GM23338 (cell line): Measurements from ENCODE around the gene MED28. TPM values are rescaled to one million over a fixed set of nuclear protein-coding genes. Genes with fewer than 3 reads are reported as not detected.

Experiments
- ATAC-seq: fragments of 200-7000 bp; cut with Tn5 transposase; 3 replicates; pipeline ENCODE4 v1.9.1; 2020
- DNase-seq: peaks from one replicate; pipeline ENCODE4 v3.0.0-alpha.2; 2015; ENCODE audit warnings: low spot score
- H2AFZ ChIP-seq: fragments of 200-600 bp; sonication (generic); 2 replicates; pipeline ENCODE4 v1.8.0; 2016; ENCODE audit warnings: antibody characterized with exemption, mild to moderate bottlenecking, moderate library complexity
- H3F3A ChIP-seq: fragments of 200-600 bp; sonication (generic); replicated peaks from 2 replicates; pipeline ENCODE4 v1.8.0; 2017; ENCODE audit warnings: antibody characterized with exemption, mixed run types, low read depth
- H3K27ac ChIP-seq: fragments of 200-600 bp; sonication (generic); 2 replicates; pipeline ENCODE4 v1.6.1; 2016; ENCODE audit warnings: low read depth
- H3K27me3 ChIP-seq: fragments of 200-600 bp; sonication (generic); 2 replicates; pipeline ENCODE4 v1.8.0; 2016; ENCODE audit warnings: mild to moderate bottlenecking, mixed run types, moderate library complexity; ENCODE audit not compliant: insufficient read depth
- H3K36me3 ChIP-seq: fragments of 200-600 bp; sonication (generic); 2 replicates; pipeline ENCODE4 v1.8.0; 2016; ENCODE audit warnings: mild to moderate bottlenecking; ENCODE audit not compliant: insufficient read depth
- H3K4me1 ChIP-seq: fragments of 200-600 bp; sonication (generic); 2 replicates; pipeline ENCODE4 v1.8.0; 2016; ENCODE audit warnings: mild to moderate bottlenecking, moderate library complexity; ENCODE audit not compliant: insufficient read depth
- H3K4me2 ChIP-seq: fragments of 200-600 bp; sonication (generic); 2 replicates; pipeline ENCODE4 v1.7.1; 2017; ENCODE audit warnings: mixed run types
- H3K4me3 ChIP-seq: fragments of 200-600 bp; sonication (generic); 2 replicates; pipeline ENCODE4 v1.6.1; 2016; ENCODE audit warnings: mixed run types
- H3K79me2 ChIP-seq: fragments of 200-600 bp; sonication (generic); replicated peaks from 2 replicates; pipeline ENCODE4 v1.8.0; 2017; ENCODE audit warnings: mild to moderate bottlenecking; ENCODE audit not compliant: insufficient read depth
- H3K9me2 ChIP-seq: fragments of 200-600 bp; sonication (generic); 2 replicates; pipeline ENCODE4 v1.8.0; 2017; ENCODE audit not compliant: insufficient read depth
- H4K20me1 ChIP-seq: fragments of 200-600 bp; sonication (generic); replicated peaks from 2 replicates; pipeline ENCODE4 v1.8.0; 2017; ENCODE audit warnings: mild to moderate bottlenecking; ENCODE audit not compliant: insufficient read depth
- H3K27ac Mint-ChIP-seq: 2 replicates; pipeline ENCODE4 v1.8.0; 2020; ENCODE audit warnings: inconsistent platforms, mild to moderate bottlenecking, moderate library complexity, mixed read lengths
- H3K27me3 Mint-ChIP-seq: 3 replicates; pipeline ENCODE4 v1.8.0; 2022; ENCODE audit warnings: low read depth, mild to moderate bottlenecking, moderate library complexity, mixed read lengths, inconsistent platforms; ENCODE audit not compliant: insufficient read depth, poor library complexity
- H3K36me3 Mint-ChIP-seq: 3 replicates; pipeline ENCODE4 v1.8.0; 2021; ENCODE audit warnings: low read depth, mild to moderate bottlenecking, inconsistent platforms, moderate library complexity, mixed read lengths
- H3K4me1 Mint-ChIP-seq: 3 replicates; pipeline ENCODE4 v1.8.0; 2020; ENCODE audit warnings: mild to moderate bottlenecking, inconsistent platforms, mixed read lengths
- H3K4me3 Mint-ChIP-seq: 3 replicates; pipeline ENCODE4 v1.8.0; 2021; ENCODE audit warnings: moderate library complexity, mild to moderate bottlenecking, inconsistent platforms, mixed read lengths
- H3K9me3 Mint-ChIP-seq: 3 replicates; pipeline ENCODE4 v1.8.0; 2020; ENCODE audit warnings: moderate library complexity, mild to moderate bottlenecking, inconsistent platforms, mixed read lengths
- CREB1 ChIP-seq: fragments of 250-450 bp; sonication (Bioruptor Pico); IDR thresholded peaks from 2 replicates; pipeline ENCODE4 v1.5.0; 2020; ENCODE audit warnings: low read depth, mild to moderate bottlenecking, moderate library complexity
- EZH2 ChIP-seq: fragments of 200-600 bp; sonication (generic); IDR thresholded peaks from one replicate; pipeline ENCODE4 v1.8.0; 2017; ENCODE audit warnings: antibody characterized with exemption, mild to moderate bottlenecking, low read depth; ENCODE audit not compliant: unreplicated experiment
- ZNF114 ChIP-seq: fragments of 250-450 bp; sonication (Bioruptor Pico); IDR thresholded peaks from 2 replicates; pipeline ENCODE4 v1.5.0; 2020; ENCODE audit warnings: mild to moderate bottlenecking, moderate library complexity
- ZNF331 ChIP-seq: fragments of 250-450 bp; sonication (Bioruptor Pico); IDR thresholded peaks from 2 replicates; pipeline ENCODE4 v1.5.0; 2020; ENCODE audit warnings: low read depth, mild to moderate bottlenecking, moderate library complexity
- polyA plus RNA-seq: library from polyadenylated mRNA; unstranded; fragments of >200 nt; fragmentation: Nextera tagmentation; extraction: Ambion mirVana; gene quantifications from 2 replicates; pipeline ENCODE4 v1.2.1, GENCODE V29; 2016
- total RNA-seq: library from RNA; depleted of rRNA; stranded (reverse); fragments of >200 nt; shearing (Covaris generic); gene quantifications from 2 replicates; pipeline ENCODE4 v1.2.3, GENCODE V29; 2014
- TF ChIP-seq, protein P1 (sequence below): IDR thresholded peaks from one replicate; pipeline ENCODE4 v1.6.1; 2018; ENCODE audit warnings: antibody characterized with exemption; ENCODE audit not compliant: unreplicated experiment
- TF ChIP-seq, protein P2 (sequence below), 2 experiments: fragments of 200-600 bp in 1 of 2; sonication (generic) in 1 of 2; conservative IDR thresholded peaks; 2 replicates each; pipeline versions ENCODE4 v1.5.1 to v1.6.1; 2016 to 2017; ENCODE audit warnings: antibody characterized with exemption in 2 of 2, low read depth in 2 of 2, mild to moderate bottlenecking in 2 of 2, moderate library complexity in 1 of 2
- TF ChIP-seq, protein P3 (sequence below): IDR thresholded peaks from 2 replicates; pipeline ENCODE4 v1.6.1; 2016; ENCODE audit warnings: antibody characterized with exemption

MED28 gene
- total and polyA plus RNA-seq, 2 experiments from 2014 or later = 24.0 to 60.9 TPM

DNA sequence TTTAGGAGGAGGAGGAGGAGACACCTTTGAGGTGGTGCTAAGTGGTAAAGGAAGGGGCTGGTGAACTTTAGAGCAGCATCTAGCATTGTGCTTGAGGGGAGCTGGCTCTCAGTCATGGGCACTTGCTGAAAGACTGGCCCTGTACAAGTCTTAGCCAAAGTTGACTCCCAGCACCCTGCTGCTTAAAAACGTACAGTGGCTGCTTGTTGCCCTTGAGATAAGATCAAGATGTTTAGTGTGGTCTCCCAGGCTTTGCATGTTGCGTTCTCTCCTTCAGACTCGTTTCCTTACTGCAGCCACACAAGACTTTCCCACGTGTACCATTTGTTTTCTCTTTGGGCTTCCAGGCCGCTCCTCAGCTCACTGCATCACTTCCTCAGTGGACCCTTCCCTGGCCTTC is 1.8 kb downstream of the MED28 start (continued):
- TF ChIP-seq, protein P1, sequence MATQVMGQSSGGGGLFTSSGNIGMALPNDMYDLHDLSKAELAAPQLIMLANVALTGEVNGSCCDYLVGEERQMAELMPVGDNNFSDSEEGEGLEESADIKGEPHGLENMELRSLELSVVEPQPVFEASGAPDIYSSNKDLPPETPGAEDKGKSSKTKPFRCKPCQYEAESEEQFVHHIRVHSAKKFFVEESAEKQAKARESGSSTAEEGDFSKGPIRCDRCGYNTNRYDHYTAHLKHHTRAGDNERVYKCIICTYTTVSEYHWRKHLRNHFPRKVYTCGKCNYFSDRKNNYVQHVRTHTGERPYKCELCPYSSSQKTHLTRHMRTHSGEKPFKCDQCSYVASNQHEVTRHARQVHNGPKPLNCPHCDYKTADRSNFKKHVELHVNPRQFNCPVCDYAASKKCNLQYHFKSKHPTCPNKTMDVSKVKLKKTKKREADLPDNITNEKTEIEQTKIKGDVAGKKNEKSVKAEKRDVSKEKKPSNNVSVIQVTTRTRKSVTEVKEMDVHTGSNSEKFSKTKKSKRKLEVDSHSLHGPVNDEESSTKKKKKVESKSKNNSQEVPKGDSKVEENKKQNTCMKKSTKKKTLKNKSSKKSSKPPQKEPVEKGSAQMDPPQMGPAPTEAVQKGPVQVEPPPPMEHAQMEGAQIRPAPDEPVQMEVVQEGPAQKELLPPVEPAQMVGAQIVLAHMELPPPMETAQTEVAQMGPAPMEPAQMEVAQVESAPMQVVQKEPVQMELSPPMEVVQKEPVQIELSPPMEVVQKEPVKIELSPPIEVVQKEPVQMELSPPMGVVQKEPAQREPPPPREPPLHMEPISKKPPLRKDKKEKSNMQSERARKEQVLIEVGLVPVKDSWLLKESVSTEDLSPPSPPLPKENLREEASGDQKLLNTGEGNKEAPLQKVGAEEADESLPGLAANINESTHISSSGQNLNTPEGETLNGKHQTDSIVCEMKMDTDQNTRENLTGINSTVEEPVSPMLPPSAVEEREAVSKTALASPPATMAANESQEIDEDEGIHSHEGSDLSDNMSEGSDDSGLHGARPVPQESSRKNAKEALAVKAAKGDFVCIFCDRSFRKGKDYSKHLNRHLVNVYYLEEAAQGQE = no peak
- TF ChIP-seq, protein P2, sequence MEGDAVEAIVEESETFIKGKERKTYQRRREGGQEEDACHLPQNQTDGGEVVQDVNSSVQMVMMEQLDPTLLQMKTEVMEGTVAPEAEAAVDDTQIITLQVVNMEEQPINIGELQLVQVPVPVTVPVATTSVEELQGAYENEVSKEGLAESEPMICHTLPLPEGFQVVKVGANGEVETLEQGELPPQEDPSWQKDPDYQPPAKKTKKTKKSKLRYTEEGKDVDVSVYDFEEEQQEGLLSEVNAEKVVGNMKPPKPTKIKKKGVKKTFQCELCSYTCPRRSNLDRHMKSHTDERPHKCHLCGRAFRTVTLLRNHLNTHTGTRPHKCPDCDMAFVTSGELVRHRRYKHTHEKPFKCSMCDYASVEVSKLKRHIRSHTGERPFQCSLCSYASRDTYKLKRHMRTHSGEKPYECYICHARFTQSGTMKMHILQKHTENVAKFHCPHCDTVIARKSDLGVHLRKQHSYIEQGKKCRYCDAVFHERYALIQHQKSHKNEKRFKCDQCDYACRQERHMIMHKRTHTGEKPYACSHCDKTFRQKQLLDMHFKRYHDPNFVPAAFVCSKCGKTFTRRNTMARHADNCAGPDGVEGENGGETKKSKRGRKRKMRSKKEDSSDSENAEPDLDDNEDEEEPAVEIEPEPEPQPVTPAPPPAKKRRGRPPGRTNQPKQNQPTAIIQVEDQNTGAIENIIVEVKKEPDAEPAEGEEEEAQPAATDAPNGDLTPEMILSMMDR (conservative IDR thresholded peaks at IDR 0.05; ENCODE audit: low read depth in 2 of 2) = no peak

DNA sequence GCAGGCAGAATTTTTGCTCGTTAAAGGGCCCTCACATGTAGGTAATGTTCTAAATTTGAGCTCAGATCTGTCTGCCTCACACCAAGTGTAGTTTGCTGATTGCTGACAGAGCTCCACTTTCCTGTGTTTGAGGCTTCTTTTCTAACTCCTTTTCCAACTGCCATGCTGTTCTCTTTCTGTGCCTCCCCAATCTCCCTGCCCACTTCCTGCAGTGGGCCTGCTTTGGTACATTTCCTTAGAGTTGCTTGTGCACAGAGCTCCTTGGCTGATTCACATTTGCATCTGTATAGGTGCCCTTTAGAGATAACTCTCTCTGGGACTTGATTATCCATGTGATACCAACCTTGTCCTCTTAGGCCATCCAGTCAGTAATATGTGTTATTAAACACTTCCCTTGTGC is 4.5 kb downstream of the MED28 start:
- H3K4me3 ChIP-seq = no peak overlapping the region
- H3K4me1 ChIP-seq = peaks cover 10% of the 10 kb centered on the region; the same call in 1 of the 2 replicates
- Mint-ChIP-seq H3K27me3 (peaks cover 13% of the 10 kb centered on the region), H3K4me3 (no peak overlapping the region; the same call in 2 of the 3 replicates), H3K9me3 (no peaks in the 10 kb centered on the region), H3K27ac (peak overlapping the region; percentile 69; the same call in 1 of the 2 replicates), H3K36me3 (peaks cover 71% of the 10 kb centered on the region), H3K4me1 (peaks cover 18% of the 10 kb centered on the region)
- H3K79me2 ChIP-seq = peaks cover 63% of the 10 kb centered on the region
- no peak overlapping the region for H2AFZ ChIP-seq
- H3K27me3 ChIP-seq = no peaks in the 10 kb centered on the region
- peaks cover 44% of the 10 kb centered on the region for H3K36me3 ChIP-seq
- H3F3A ChIP-seq = no peaks in the 10 kb centered on the region
- H3K27ac ChIP-seq = no peak overlapping the region
- ATAC-seq = no peak
- H3K9me2 ChIP-seq = no peaks in the 10 kb centered on the region
- no peak overlapping the region for H3K4me2 ChIP-seq
- H4K20me1 ChIP-seq = peaks cover 55% of the 10 kb centered on the region
- no peak for DNase-seq
- TF ChIP-seq ZNF114 (CRISPR knock-in tag) = no peak
- no peak for TF ChIP-seq ZNF331
- no peak for TF ChIP-seq CREB1 (CRISPR knock-in tag)
- no peak for TF ChIP-seq EZH2
- TF ChIP-seq, protein P1 = no peak
- TF ChIP-seq, protein P2 (conservative IDR thresholded peaks at IDR 0.05; ENCODE audit: low read depth in 2 of 2) = no peak
- TF ChIP-seq, protein P3, sequence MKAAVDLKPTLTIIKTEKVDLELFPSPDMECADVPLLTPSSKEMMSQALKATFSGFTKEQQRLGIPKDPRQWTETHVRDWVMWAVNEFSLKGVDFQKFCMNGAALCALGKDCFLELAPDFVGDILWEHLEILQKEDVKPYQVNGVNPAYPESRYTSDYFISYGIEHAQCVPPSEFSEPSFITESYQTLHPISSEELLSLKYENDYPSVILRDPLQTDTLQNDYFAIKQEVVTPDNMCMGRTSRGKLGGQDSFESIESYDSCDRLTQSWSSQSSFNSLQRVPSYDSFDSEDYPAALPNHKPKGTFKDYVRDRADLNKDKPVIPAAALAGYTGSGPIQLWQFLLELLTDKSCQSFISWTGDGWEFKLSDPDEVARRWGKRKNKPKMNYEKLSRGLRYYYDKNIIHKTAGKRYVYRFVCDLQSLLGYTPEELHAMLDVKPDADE = no peak
